NCI-H146 treated with DMSO at 0.1 percent for 48 hours (cell line): ENCODE results near the gene CTIF.

Source experiments
- DNase-seq: peaks from one replicate; lab custom pipeline; 2025; ENCODE audit not compliant: unreplicated experiment; lab: John Stamatoyannopoulos, UW

Gene CTIF

GRCh38 chr18:48839819-48840490, 301.1 kb downstream of the CTIF start:
- no peak for DNase-seq

- peak; percentile 42 for DNase-seq
These were observed 301.7 kb downstream of the CTIF start for GRCh38 chr18:48840491-48840877.

GRCh38 chr18:48841381-48842258, 302.8 kb downstream of the CTIF start:
- no peak for DNase-seq

- DNase-seq: no peak
These were observed 303.6 kb downstream of the CTIF start for GRCh38 chr18:48842259-48843061.

- DNase-seq: no peak
These were observed 304.3 kb downstream of the CTIF start for GRCh38 chr18:48843162-48843561.

- DNase-seq: no peak
These were observed 304.8 kb downstream of the CTIF start for GRCh38 chr18:48843596-48843995.

- DNase-seq: no peak
These were observed 305.4 kb downstream of the CTIF start for GRCh38 chr18:48844271-48844670.

- no peak for DNase-seq
These were observed 306.3 kb downstream of the CTIF start for GRCh38 chr18:48845174-48845573.

GRCh38 chr18:48846423-48846932, 307.6 kb downstream of the CTIF start:
- no peak for DNase-seq

- DNase-seq: no peak
These were observed 309.1 kb downstream of the CTIF start for GRCh38 chr18:48847807-48848486.

- DNase-seq: no peak
These were observed 309.9 kb downstream of the CTIF start for GRCh38 chr18:48848641-48849143.

GRCh38 chr18:48850822-48851598, 312.2 kb downstream of the CTIF start:
- no peak for DNase-seq

- DNase-seq: no peak
These were observed 312.7 kb downstream of the CTIF start for GRCh38 chr18:48851599-48851960.

GRCh38 chr18:48852292-48852691, 313.5 kb downstream of the CTIF start:
- DNase-seq: no peak

- no peak for DNase-seq
These were observed 314.0 kb downstream of the CTIF start for GRCh38 chr18:48852794-48853193.

GRCh38 chr18:48853588-48853987, 314.8 kb downstream of the CTIF start:
- DNase-seq: peak; percentile 17

GRCh38 chr18:48854780-48855179, 315.9 kb downstream of the CTIF start:
- DNase-seq: no peak

- DNase-seq: no peak
These were observed 316.9 kb downstream of the CTIF start for GRCh38 chr18:48855422-48856377.
